GM12892 (cell line): ENCODE measurements around the gene WWOX.

Experiments used
- POLR2A ChIP-seq: IDR thresholded peaks from 2 replicates; pipeline ENCODE4 v1.6.1; 2011; ENCODE audit warnings: low read depth, low read length, control low read depth
- POLR2AphosphoS5 ChIP-seq: IDR thresholded peaks from 2 replicates; pipeline ENCODE4 v1.6.1; 2011; ENCODE audit warnings: low read depth, low read length, control low read depth
- TAF1 ChIP-seq: IDR thresholded peaks from 2 replicates; pipeline ENCODE4 v1.6.1; 2011; ENCODE audit warnings: low read depth, mild to moderate bottlenecking, control low read depth, low read length, borderline replicate concordance

- TF ChIP-seq TAF1, result no peak
- no peak for TF ChIP-seq POLR2AphosphoS5
- TF ChIP-seq POLR2A, result no peak
These were observed 783.3 kb downstream of the WWOX start for GRCh38 chr16:78882751-78883150.
